ENCODE results near the gene CHPF2. TPM values are rescaled to one million over a fixed set of nuclear protein-coding genes. Genes with fewer than 3 reads are reported as not detected.

CHPF2 gene
- total RNA-seq, 3 donors from 2014 or later = 24.5 to 40.6 (median 38.3) TPM

DNA sequence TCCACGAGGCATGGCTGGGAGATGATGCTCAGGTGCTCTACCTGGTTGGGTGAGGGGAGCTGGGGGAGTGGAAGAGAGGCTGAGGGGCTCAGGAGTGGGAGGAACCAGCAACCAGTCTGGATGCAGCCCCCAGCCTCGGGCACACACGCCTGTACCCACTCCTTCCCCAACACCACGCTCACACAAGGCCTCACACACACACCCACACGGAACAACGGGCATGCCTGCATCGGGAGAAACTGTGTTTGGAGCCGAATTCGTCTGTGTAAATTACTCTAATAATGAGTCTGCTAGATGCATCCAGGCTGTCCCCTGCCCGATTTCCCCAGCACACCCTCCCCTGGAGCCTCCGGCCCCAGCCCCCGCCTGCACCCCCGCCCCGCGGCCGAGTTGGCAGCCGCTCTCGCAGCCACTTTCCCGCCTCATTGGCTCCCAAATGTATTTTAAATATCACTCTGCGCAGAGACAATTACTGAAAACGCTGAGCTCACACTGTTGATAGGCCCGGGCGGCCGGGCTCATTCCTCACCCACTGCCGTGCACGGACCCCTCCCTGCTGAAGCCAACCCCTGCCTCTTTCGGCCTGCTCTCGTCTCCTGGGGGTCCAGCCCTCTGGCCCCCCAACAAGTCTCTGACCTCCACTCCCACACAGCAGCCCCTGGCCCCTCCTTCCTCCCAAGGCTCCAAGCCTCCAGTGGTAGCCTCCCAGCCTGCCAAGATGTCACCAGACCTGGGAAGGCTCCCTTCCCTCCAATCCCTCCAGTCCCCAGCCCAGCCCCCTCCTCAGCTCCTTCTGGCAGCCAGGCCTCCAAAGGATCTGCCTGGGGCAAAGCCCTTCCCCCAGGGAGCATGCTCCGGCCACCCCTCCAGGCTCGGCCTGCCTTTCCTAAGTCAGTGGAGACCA lies 33.1 kb upstream of the CHPF2 start:
- Histone ChIP-seq H3K36me3 (no peaks in the 10 kb centered on the region), H3K27ac (no peak overlapping the region), H3K9me3 (no peaks in the 10 kb centered on the region), H3K4me1 (no peaks in the 10 kb centered on the region), H3K4me3 (peak overlapping the region in 1 of 3 donors; percentile 25), H3K27me3 (peaks cover 0 to under 1% of the 10 kb centered on the region in 2 donors)
- intact Hi-C loops (cut with DNase I; ENCODE audit: low total_unique reads) = no loop called here
- no peak for DNase-seq (ENCODE audit: low spot score in 2 of 2)
- no peak for TF ChIP-seq POLR2A (IDR thresholded peaks at IDR 0.05)
- no peak for TF ChIP-seq CTCF (IDR thresholded peaks at IDR 0.05)
- no peak for TF ChIP-seq POLR2AphosphoS5 (IDR thresholded peaks at IDR 0.05)

- no peak for DNase-seq (ENCODE audit: low spot score in 2 of 2)
- H3K27ac ChIP-seq = no peak overlapping the region
- no peaks in the 10 kb centered on the region for H3K36me3 ChIP-seq
- H3K4me1 ChIP-seq = no peaks in the 10 kb centered on the region
- no peak overlapping the region for H3K4me3 ChIP-seq
- no peaks in the 10 kb centered on the region for H3K9me3 ChIP-seq
- TF ChIP-seq CTCF (IDR thresholded peaks at IDR 0.05) (no peak), POLR2A (IDR thresholded peaks at IDR 0.05) (no peak), POLR2AphosphoS5 (IDR thresholded peaks at IDR 0.05) (no peak)
- intact Hi-C loops (cut with DNase I; ENCODE audit: low total_unique reads) = no loop called here
- peaks cover 0 to 7% of the 10 kb centered on the region in 2 donors for H3K27me3 ChIP-seq
Observed at GRCh38 chr7:151201344-151201743, 30.9 kb upstream of the CHPF2 start.

DNA sequence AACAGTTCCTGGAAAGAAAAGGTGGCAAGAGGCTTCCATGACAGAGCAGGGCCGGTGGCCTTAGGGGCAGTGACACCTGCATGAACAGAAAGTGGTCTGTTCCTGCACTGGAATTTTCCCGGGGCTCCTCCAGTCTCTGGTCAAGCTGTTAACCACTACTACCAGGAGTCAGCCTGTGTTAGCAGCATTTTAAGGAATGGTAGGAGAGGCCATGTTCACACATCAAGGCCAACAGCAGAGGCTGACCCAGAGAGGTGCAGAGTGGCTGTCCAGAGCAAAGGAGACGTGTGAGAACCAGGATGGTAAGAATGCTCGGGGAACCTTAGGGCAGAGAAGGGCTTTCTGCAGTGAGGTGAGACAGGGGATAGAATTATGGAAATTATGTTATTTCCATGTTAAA lies 30.5 kb upstream of the CHPF2 start:
- Histone ChIP-seq H3K27me3 (peaks cover 0 to 7% of the 10 kb centered on the region in 2 donors), H3K9me3 (no peaks in the 10 kb centered on the region), H3K4me3 (no peak overlapping the region), H3K4me1 (no peaks in the 10 kb centered on the region), H3K36me3 (no peaks in the 10 kb centered on the region), H3K27ac (no peak overlapping the region)
- TF ChIP-seq POLR2AphosphoS5 (IDR thresholded peaks at IDR 0.05) (no peak), POLR2A (IDR thresholded peaks at IDR 0.05) (no peak), CTCF (IDR thresholded peaks at IDR 0.05) (no peak)
- DNase-seq (ENCODE audit: low spot score in 2 of 2) = no peak
- intact Hi-C loops (cut with DNase I; ENCODE audit: low total_unique reads) = no loop called here

GRCh38 chr7:151202836-151203235 lies 29.4 kb upstream of the CHPF2 start:
- no peak overlapping the region for H3K27ac ChIP-seq
- H3K36me3 ChIP-seq = no peaks in the 10 kb centered on the region
- no peak overlapping the region for H3K4me3 ChIP-seq
- H3K9me3 ChIP-seq = no peaks in the 10 kb centered on the region
- H3K4me1 ChIP-seq = no peaks in the 10 kb centered on the region
- TF ChIP-seq CTCF (IDR thresholded peaks at IDR 0.05) = no peak
- no peak for TF ChIP-seq POLR2A (IDR thresholded peaks at IDR 0.05)
- no peak for TF ChIP-seq POLR2AphosphoS5 (IDR thresholded peaks at IDR 0.05)
- intact Hi-C loops (cut with DNase I; ENCODE audit: low total_unique reads) = no loop called here
- peaks cover 0 to 7% of the 10 kb centered on the region in 2 donors for H3K27me3 ChIP-seq
- DNase-seq (ENCODE audit: low spot score in 2 of 2) = no peak

- Histone ChIP-seq H3K4me3 (no peak overlapping the region), H3K4me1 (no peaks in the 10 kb centered on the region), H3K36me3 (no peaks in the 10 kb centered on the region), H3K27me3 (peaks cover 0 to 7% of the 10 kb centered on the region in 2 donors), H3K9me3 (no peaks in the 10 kb centered on the region), H3K27ac (no peak overlapping the region)
- TF ChIP-seq CTCF (IDR thresholded peaks at IDR 0.05) (no peak), POLR2A (IDR thresholded peaks at IDR 0.05) (no peak), POLR2AphosphoS5 (IDR thresholded peaks at IDR 0.05) (no peak)
- intact Hi-C loops (cut with DNase I; ENCODE audit: low total_unique reads) = no loop called here
- no peak for DNase-seq (ENCODE audit: low spot score in 2 of 2)
Observed at GRCh38 chr7:151204383-151205032, 27.8 kb upstream of the CHPF2 start.

All from breast epithelium (tissue), 4 donors.